PFSK-1 (cell line): ENCODE measurements around the gene LCAT.

Experiments used
- POLR2AphosphoS5 ChIP-seq: IDR thresholded peaks from 2 replicates; pipeline ENCODE4 v1.6.1; 2012; ENCODE audit warnings: low read depth, mild to moderate bottlenecking, control low read depth, low read length, moderate library complexity
- SIN3A ChIP-seq: IDR thresholded peaks from 2 replicates; pipeline ENCODE4 v1.6.1; 2012; ENCODE audit warnings: mild to moderate bottlenecking, low read length, moderate library complexity, borderline replicate concordance; ENCODE audit not compliant: insufficient read depth

DNA sequence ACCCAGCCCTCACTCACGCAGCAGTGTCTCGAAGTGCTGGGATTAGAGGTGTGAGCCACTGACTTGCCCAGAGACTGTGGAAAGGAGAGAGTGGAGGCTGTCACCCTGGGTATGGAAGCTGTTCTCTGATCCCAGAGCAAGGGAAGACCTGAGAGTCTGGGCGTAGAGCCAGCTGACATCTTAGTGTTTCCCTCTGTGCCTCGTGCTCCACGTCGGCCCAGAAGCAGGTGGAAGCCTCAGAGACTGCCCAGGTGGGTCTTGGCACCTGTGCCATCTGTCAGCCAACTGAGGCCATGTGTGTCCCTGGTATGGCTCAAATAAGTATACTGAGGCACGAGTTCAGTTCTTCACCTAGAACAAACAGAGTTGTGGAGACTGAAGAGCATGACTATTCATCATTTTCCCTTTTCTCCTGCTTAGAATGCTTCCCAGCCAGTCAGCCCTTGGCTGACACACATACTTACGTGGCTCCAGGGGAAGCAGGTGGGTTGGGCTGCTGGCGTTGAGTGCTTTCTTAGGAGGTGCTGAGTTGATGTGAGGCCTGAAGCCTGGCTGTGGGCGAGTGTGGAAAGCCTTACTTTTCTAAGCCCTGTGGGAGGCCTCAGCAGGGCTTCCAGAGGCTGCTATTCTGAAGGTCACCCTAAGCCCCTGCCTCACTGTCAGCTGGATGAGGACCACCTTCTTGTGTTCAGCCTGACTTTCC lies 20.4 kb downstream of the LCAT start:
- TF ChIP-seq POLR2AphosphoS5 (no peak), SIN3A (no peak)
